ENCODE measurements around the gene ARHGEF17.

ARHGEF17 gene

DNA sequence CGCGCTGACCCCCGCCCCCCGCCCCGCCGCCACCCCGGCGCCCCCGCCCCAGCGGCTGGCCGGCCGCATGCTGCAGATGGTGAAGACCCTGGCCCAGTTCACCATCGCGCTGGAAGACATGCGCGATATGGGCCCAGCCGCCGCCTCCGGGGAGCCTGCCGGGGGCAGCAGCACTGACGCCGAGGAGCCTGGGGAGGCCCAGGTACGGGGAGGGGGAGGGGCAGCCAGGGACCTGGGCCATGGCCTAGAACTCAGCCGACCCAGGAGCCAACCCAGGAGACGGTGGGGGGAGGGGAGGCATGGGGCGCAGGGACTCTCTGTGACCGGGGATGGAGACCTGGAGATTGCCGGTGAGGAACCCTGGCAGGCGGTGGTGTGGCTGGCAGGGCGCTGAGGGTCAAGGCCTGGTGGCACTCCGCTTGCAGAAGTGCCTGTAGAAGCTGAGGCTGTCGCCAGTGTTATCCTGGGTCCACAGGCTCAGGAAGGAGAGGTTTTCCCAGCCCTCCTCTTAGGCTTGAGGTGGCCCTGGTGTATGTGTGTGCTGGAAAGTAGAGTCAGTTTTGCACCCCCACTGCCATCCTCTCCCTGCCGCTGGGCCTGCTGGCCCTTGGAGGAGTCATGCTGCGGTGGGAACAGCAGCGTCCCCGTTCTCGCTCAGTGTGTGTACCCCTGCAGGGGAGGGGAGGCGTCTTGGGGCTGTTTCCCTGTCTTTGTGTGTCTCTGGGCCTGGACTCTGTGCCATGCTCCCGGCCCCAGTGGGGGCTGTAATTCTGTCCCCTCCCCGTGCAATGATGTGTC is 35.2 kb downstream of the ARHGEF17 start:
- DNase-seq (ENCODE audit: extremely low spot score), result no peak
- POLR2A ChIA-PET, result no interaction called here
- TF ChIP-seq ARNT (IDR thresholded peaks at IDR 0.05) (no peak), ELF4 (IDR thresholded peaks at IDR 0.05) (no peak), SP1 (IDR thresholded peaks at IDR 0.05) (no peak), FOXA1 (IDR thresholded peaks at IDR 0.05) (no peak), L3MBTL2 (conservative IDR thresholded peaks at IDR 0.05) (no peak), FOXK2 (IDR thresholded peaks at IDR 0.05) (no peak), FOXM1 (IDR thresholded peaks at IDR 0.05; ENCODE audit: borderline replicate concordance) (no peak), CTBP1 (IDR thresholded peaks at IDR 0.05; ENCODE audit: borderline replicate concordance) (no peak), SUZ12 (IDR thresholded peaks at IDR 0.05) (no peak), NFRKB (IDR thresholded peaks at IDR 0.05) (no peak), BHLHE40 (IDR thresholded peaks at IDR 0.05; ENCODE audit: borderline replicate concordance) (no peak), LEF1 (IDR thresholded peaks at IDR 0.05; ENCODE audit: borderline replicate concordance) (no peak)
- TF ChIP-seq, protein P1, sequence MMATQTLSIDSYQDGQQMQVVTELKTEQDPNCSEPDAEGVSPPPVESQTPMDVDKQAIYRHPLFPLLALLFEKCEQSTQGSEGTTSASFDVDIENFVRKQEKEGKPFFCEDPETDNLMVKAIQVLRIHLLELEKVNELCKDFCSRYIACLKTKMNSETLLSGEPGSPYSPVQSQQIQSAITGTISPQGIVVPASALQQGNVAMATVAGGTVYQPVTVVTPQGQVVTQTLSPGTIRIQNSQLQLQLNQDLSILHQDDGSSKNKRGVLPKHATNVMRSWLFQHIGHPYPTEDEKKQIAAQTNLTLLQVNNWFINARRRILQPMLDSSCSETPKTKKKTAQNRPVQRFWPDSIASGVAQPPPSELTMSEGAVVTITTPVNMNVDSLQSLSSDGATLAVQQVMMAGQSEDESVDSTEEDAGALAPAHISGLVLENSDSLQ (IDR thresholded peaks at IDR 0.05), result no peak
- CTCF ChIA-PET, result interaction anchor here (1.5 to 2.6 kb wide), 2 partner anchors 8 to 36 kb away, joined by 5 to 16 read pairs; no protein-coding TSS in a partner anchor

DNA sequence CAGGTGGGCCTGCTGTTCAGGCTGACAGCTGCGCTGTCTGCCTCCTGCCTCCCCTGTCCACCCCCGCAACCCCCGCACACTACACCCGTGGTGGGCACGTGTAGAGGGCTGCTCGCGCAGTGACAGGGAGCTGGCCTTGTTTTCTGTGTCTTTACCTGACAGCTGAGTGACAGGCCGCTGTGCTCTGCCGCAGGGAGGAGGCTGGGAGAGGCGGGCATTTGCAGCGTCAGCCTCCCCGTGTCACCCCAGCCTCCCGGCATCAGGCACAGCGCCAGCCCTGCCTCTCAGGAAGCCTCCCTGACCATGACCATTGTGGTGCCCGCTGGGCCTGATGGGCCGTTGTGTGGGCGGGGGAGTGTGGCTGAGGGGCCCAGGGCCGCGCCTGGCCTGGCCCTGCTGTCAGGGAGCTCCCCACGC is 36.1 kb downstream of the ARHGEF17 start:
- POLR2A ChIA-PET, result no interaction called here
- CTCF ChIA-PET, result interaction anchor here (1.2 to 1.3 kb wide), 2 partner anchors 9 to 16 kb away, joined by 3 to 6 read pairs; no protein-coding TSS in a partner anchor
- TF ChIP-seq FOXA1 (IDR thresholded peaks at IDR 0.05) (no peak), HDGF (IDR thresholded peaks at IDR 0.05; ENCODE audit: borderline replicate concordance) (no peak), SP1 (IDR thresholded peaks at IDR 0.05) (no peak), ZNF384 (IDR thresholded peaks at IDR 0.05) (no peak), FOXM1 (IDR thresholded peaks at IDR 0.05; ENCODE audit: borderline replicate concordance) (no peak), CTBP1 (IDR thresholded peaks at IDR 0.05; ENCODE audit: borderline replicate concordance) (no peak), TARDBP (IDR thresholded peaks at IDR 0.05) (no peak), ARNT (IDR thresholded peaks at IDR 0.05) (no peak)
- no peak for DNase-seq (ENCODE audit: extremely low spot score)

DNA sequence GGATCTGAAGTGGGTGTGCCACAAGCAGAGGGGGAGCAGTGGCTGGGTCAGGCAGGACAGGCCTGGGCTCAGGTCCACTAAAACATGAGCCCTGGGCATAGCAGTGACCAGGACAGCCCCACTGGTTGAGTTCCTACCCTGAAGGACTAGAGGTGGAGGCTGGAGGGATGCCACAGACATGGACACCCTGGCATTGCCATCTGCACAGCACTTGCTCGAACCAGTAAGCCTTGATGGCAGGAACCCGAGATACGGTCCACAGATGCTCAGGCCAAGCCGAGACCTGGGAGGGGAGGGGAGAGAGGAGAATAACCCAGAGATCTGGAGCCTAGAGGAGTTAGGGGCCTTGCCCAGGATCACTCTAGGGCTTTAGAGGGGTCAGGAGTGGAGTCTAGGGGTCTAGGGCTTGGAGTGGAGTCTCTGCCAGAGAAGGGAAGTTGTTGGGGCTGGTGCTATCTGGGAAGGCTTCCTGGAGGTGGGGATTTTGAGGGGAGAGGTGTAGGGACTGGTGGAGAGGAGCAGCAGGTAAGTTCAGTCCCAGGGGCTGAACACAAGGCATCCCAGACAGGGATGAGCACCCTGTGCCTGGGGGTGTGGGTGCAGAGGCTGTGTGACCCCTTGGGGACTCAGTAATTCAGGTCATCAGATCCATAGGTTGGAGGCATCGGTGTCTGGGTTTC is 37.5 kb downstream of the ARHGEF17 start:
- TF ChIP-seq LEF1 (IDR thresholded peaks at IDR 0.05; ENCODE audit: borderline replicate concordance), result no peak
- TF ChIP-seq CTBP1 (IDR thresholded peaks at IDR 0.05; ENCODE audit: borderline replicate concordance), result no peak
- TF ChIP-seq L3MBTL2 (conservative IDR thresholded peaks at IDR 0.05), result no peak
- no peak for TF ChIP-seq FOXA1 (IDR thresholded peaks at IDR 0.05)
- TF ChIP-seq SUZ12 (IDR thresholded peaks at IDR 0.05), result no peak
- TF ChIP-seq ELF4 (IDR thresholded peaks at IDR 0.05), result no peak
- TF ChIP-seq TARDBP (IDR thresholded peaks at IDR 0.05), result no peak
- TF ChIP-seq, protein P1 (IDR thresholded peaks at IDR 0.05), result no peak
- no peak for TF ChIP-seq BHLHE40 (IDR thresholded peaks at IDR 0.05; ENCODE audit: borderline replicate concordance)
- no peak for TF ChIP-seq FOXK2 (IDR thresholded peaks at IDR 0.05)
- no peak for TF ChIP-seq HDGF (IDR thresholded peaks at IDR 0.05; ENCODE audit: borderline replicate concordance)
- no peak for TF ChIP-seq ARNT (IDR thresholded peaks at IDR 0.05)
- no peak for TF ChIP-seq NFRKB (IDR thresholded peaks at IDR 0.05)
- TF ChIP-seq ZNF384 (IDR thresholded peaks at IDR 0.05), result no peak
- TF ChIP-seq SP1 (IDR thresholded peaks at IDR 0.05), result no peak
- no peak for TF ChIP-seq FOXM1 (IDR thresholded peaks at IDR 0.05; ENCODE audit: borderline replicate concordance)
- DNase-seq (ENCODE audit: extremely low spot score), result no peak
- ChIA-PET CTCF (interaction anchor here (1.2 to 1.3 kb wide), 2 partner anchors 10 to 15 kb away, joined by 3 to 6 read pairs; no protein-coding TSS in a partner anchor), POLR2A (no interaction called here)

DNA sequence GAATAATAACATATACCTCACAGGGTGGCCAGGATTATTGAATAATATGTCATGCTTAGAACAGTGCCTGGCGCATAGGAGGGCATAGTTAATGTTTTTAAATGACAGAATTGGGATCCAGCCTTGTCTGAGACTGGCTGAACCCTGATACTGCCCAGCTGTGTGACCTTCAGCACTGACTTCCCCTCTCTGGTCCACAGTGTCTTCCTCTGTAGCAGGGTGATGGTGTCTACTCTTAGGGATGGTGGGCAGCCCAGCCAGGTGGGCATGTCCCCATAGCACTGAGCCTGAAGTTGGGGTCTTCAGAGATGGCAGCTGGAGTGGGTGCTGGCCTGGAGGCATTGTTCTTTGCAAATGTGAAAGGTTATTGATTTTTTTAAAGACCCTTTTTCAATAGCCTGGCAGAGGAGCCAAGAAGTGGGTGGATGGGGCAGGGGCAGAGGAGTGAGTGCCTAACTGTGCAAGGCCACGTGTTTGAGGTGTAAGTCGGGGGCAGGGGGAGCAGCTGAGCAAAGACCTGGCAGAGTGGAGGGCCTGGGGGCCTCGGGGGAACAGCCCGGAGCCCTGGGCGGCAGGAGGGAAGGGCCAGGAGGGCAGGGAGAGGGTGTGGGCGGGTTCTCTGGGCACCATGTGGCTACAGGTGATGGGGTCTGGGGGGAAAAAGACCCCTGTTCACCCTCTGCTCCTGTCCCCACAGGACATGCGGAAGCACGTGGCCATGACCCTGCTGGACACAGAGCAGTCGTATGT is 38.3 kb downstream of the ARHGEF17 start:
- ChIA-PET POLR2A (no interaction called here), CTCF (no interaction called here)
- TF ChIP-seq LEF1 (IDR thresholded peaks at IDR 0.05; ENCODE audit: borderline replicate concordance) (no peak), ELF4 (IDR thresholded peaks at IDR 0.05) (no peak), FOXK2 (IDR thresholded peaks at IDR 0.05) (no peak), L3MBTL2 (conservative IDR thresholded peaks at IDR 0.05) (no peak), ARNT (IDR thresholded peaks at IDR 0.05) (no peak), ZNF384 (IDR thresholded peaks at IDR 0.05) (no peak)
- DNase-seq (ENCODE audit: extremely low spot score), result no peak

DNA sequence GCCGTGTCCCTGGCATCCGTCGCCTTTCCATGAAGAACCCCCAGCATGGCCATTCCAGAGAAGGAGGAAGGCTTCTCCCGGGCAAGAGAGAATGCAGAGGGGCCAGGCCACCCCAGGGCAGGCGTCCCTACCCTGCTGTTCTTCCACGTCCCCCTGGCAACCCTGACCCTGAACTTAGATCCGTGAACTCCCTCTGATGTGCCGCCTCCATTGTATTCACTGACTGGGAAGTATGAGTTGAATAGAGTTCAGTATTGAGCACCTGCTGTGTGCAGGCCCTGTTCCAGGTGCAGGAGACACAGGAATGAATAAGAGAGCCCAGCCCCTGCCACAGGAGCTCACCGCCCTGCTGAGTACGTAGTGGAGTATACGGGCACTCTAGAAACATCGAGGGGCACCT is 39.0 kb downstream of the ARHGEF17 start:
- ChIA-PET POLR2A (no interaction called here), CTCF (no interaction called here)
- TF ChIP-seq TARDBP (IDR thresholded peaks at IDR 0.05) (no peak), BHLHE40 (IDR thresholded peaks at IDR 0.05; ENCODE audit: borderline replicate concordance) (no peak), FOXA1 (IDR thresholded peaks at IDR 0.05) (no peak), FOXM1 (IDR thresholded peaks at IDR 0.05; ENCODE audit: borderline replicate concordance) (no peak), FOXK2 (IDR thresholded peaks at IDR 0.05) (no peak), ZNF384 (IDR thresholded peaks at IDR 0.05) (no peak), NFRKB (IDR thresholded peaks at IDR 0.05) (no peak), LEF1 (IDR thresholded peaks at IDR 0.05; ENCODE audit: borderline replicate concordance) (no peak), HDGF (IDR thresholded peaks at IDR 0.05; ENCODE audit: borderline replicate concordance) (no peak), CTBP1 (IDR thresholded peaks at IDR 0.05; ENCODE audit: borderline replicate concordance) (no peak), L3MBTL2 (conservative IDR thresholded peaks at IDR 0.05) (no peak), SUZ12 (IDR thresholded peaks at IDR 0.05) (no peak), ARNT (IDR thresholded peaks at IDR 0.05) (no peak), SP1 (IDR thresholded peaks at IDR 0.05) (no peak), ELF4 (IDR thresholded peaks at IDR 0.05) (no peak)
- TF ChIP-seq, protein P1 (IDR thresholded peaks at IDR 0.05), result no peak
- no peak for DNase-seq (ENCODE audit: extremely low spot score)
